HEK293 (cell line): ENCODE measurements around the gene INSL3.

Experiments used
- SCRT2 ChIP-seq: fragments of 450-650 bp; formaldehyde crosslinking; IDR thresholded peaks from 2 replicates; pipeline ENCODE4 v1.5.1; 2016; ENCODE audit warnings: missing biosample characterization, missing genetic modification characterization
- ZNF184 ChIP-seq: fragments of 450-650 bp; IDR thresholded peaks from 2 replicates; pipeline ENCODE4 v1.5.1; 2018; ENCODE audit warnings: missing biosample characterization, mild to moderate bottlenecking, missing genetic modification characterization
- ZNF221 ChIP-seq: fragments of 450-650 bp; formaldehyde crosslinking; IDR thresholded peaks from 2 replicates; pipeline ENCODE4 v1.5.1; 2017; ENCODE audit warnings: missing biosample characterization, missing genetic modification characterization, borderline replicate concordance
- ZNF610 ChIP-seq: fragments of 450-650 bp; formaldehyde crosslinking; IDR thresholded peaks from 2 replicates; pipeline ENCODE4 v1.5.1; 2016; ENCODE audit warnings: missing biosample characterization, missing genetic modification characterization, borderline replicate concordance
- ZNF670 ChIP-seq: fragments of 450-650 bp; formaldehyde crosslinking; IDR thresholded peaks from 2 replicates; pipeline ENCODE4 v1.5.1; 2016; ENCODE audit warnings: missing biosample characterization, missing genetic modification characterization, low read depth
- ZNF707 ChIP-seq: fragments of 450-650 bp; formaldehyde crosslinking; IDR thresholded peaks from 2 replicates; pipeline ENCODE4 v1.5.1; 2016; ENCODE audit warnings: missing biosample characterization, missing genetic modification characterization
- ZNF777 ChIP-seq: fragments of 450-650 bp; formaldehyde crosslinking; IDR thresholded peaks from 2 replicates; pipeline ENCODE4 v1.5.1; 2017; ENCODE audit warnings: missing biosample characterization, missing genetic modification characterization, borderline replicate concordance
- TF ChIP-seq, protein P1 (sequence below): fragments of 450-650 bp; formaldehyde crosslinking; IDR thresholded peaks from 2 replicates; pipeline ENCODE4 v1.5.1; 2016; ENCODE audit warnings: missing biosample characterization, missing genetic modification characterization
- TF ChIP-seq, protein P2 (sequence below): fragments of 450-650 bp; IDR thresholded peaks from 2 replicates; pipeline ENCODE4 v1.5.1; 2018; ENCODE audit warnings: missing biosample characterization, missing genetic modification characterization
- TF ChIP-seq, protein P3 (sequence below): sonication (generic); formaldehyde crosslinking; IDR thresholded peaks from 2 replicates; pipeline ENCODE4 v1.8.1; 2022; ENCODE audit warnings: mild to moderate bottlenecking, moderate library complexity, missing genetic modification reagents
- TF ChIP-seq, protein P4 (sequence below): fragments of 450-650 bp; formaldehyde crosslinking; IDR thresholded peaks from 2 replicates; pipeline ENCODE4 v1.5.1; 2016; ENCODE audit warnings: missing biosample characterization, missing genetic modification characterization

DNA sequence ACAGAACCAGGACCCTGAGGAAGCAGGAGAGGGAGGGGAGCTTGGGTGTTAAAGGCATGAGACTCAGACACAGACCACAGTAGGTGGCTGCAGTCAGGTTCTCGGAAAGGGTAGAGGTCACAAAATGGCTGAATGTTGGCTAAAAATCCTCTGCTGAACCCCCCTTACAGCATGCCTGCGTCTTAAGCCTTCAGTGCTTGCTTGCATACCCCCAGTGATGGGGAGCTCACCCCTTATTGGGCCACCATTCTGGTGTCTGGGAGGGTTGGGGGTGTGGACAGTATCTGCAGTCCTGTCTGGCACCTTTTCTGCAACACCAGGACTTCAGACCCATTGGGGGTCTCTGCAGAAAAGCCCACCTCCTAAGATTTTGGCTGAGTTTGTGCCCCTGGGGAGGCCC is 40.5 kb downstream of the INSL3 start:
- TF ChIP-seq, protein P1, sequence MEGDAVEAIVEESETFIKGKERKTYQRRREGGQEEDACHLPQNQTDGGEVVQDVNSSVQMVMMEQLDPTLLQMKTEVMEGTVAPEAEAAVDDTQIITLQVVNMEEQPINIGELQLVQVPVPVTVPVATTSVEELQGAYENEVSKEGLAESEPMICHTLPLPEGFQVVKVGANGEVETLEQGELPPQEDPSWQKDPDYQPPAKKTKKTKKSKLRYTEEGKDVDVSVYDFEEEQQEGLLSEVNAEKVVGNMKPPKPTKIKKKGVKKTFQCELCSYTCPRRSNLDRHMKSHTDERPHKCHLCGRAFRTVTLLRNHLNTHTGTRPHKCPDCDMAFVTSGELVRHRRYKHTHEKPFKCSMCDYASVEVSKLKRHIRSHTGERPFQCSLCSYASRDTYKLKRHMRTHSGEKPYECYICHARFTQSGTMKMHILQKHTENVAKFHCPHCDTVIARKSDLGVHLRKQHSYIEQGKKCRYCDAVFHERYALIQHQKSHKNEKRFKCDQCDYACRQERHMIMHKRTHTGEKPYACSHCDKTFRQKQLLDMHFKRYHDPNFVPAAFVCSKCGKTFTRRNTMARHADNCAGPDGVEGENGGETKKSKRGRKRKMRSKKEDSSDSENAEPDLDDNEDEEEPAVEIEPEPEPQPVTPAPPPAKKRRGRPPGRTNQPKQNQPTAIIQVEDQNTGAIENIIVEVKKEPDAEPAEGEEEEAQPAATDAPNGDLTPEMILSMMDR (tag by site-specific recombination) = no peak
- TF ChIP-seq, protein P2, sequence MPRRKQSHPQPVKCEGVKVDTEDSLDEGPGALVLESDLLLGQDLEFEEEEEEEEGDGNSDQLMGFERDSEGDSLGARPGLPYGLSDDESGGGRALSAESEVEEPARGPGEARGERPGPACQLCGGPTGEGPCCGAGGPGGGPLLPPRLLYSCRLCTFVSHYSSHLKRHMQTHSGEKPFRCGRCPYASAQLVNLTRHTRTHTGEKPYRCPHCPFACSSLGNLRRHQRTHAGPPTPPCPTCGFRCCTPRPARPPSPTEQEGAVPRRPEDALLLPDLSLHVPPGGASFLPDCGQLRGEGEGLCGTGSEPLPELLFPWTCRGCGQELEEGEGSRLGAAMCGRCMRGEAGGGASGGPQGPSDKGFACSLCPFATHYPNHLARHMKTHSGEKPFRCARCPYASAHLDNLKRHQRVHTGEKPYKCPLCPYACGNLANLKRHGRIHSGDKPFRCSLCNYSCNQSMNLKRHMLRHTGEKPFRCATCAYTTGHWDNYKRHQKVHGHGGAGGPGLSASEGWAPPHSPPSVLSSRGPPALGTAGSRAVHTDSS (tag by site-specific recombination) = no peak
- TF ChIP-seq SCRT2 (tag by site-specific recombination) (no peak), ZNF707 (no peak), ZNF184 (tag by site-specific recombination) (no peak), ZNF221 (tag by site-specific recombination) (no peak), ZNF610 (tag by site-specific recombination) (no peak), ZNF777 (tag by site-specific recombination) (no peak), ZNF670 (tag by site-specific recombination) (no peak)
- TF ChIP-seq, protein P3, sequence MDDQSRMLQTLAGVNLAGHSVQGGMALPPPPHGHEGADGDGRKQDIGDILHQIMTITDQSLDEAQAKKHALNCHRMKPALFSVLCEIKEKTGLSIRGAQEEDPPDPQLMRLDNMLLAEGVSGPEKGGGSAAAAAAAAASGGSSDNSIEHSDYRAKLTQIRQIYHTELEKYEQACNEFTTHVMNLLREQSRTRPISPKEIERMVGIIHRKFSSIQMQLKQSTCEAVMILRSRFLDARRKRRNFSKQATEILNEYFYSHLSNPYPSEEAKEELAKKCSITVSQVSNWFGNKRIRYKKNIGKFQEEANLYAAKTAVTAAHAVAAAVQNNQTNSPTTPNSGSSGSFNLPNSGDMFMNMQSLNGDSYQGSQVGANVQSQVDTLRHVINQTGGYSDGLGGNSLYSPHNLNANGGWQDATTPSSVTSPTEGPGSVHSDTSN = no peak
- TF ChIP-seq, protein P4, sequence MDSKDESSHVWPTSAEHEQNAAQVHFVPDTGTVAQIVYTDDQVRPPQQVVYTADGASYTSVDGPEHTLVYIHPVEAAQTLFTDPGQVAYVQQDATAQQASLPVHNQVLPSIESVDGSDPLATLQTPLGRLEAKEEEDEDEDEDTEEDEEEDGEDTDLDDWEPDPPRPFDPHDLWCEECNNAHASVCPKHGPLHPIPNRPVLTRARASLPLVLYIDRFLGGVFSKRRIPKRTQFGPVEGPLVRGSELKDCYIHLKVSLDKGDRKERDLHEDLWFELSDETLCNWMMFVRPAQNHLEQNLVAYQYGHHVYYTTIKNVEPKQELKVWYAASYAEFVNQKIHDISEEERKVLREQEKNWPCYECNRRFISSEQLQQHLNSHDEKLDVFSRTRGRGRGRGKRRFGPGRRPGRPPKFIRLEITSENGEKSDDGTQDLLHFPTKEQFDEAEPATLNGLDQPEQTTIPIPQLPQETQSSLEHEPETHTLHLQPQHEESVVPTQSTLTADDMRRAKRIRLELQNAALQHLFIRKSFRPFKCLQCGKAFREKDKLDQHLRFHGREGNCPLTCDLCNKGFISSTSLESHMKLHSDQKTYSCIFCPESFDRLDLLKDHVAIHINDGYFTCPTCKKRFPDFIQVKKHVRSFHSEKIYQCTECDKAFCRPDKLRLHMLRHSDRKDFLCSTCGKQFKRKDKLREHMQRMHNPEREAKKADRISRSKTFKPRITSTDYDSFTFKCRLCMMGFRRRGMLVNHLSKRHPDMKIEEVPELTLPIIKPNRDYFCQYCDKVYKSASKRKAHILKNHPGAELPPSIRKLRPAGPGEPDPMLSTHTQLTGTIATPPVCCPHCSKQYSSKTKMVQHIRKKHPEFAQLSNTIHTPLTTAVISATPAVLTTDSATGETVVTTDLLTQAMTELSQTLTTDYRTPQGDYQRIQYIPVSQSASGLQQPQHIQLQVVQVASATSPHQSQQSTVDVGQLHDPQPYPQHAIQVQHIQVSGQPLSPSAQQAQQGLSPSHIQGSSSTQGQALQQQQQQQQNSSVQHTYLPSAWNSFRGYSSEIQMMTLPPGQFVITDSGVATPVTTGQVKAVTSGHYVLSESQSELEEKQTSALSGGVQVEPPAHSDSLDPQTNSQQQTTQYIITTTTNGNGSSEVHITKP (tag by site-specific recombination) = no peak
